DND-41 (cell line): ENCODE data around the gene TMEM86B.

ENCODE experiments used
- ATAC-seq: fragments of 200-7000 bp; cut with Tn5 transposase; 3 replicates; pipeline ENCODE4 v1.9.1; 2021; ENCODE audit warnings: low read depth; ENCODE audit not compliant: insufficient read depth
- DNase-seq: peaks from one replicate; pipeline ENCODE4 v3.0.0-alpha.2; 2020
- H2AFZ ChIP-seq: 2 replicates; pipeline ENCODE4 v1.6.0; 2012; ENCODE audit warnings: low read depth, low read length
- H3K27ac ChIP-seq: 2 replicates; pipeline ENCODE4 v1.5.1; 2012; ENCODE audit warnings: low read length, inconsistent platforms
- H3K27me3 ChIP-seq: fragments of 200-600 bp; sonication (generic); 2 replicates; pipeline ENCODE4 v1.6.0; 2012; ENCODE audit warnings: low read length, mild to moderate bottlenecking, inconsistent platforms; ENCODE audit not compliant: insufficient read depth, poor library complexity
- H3K36me3 ChIP-seq: 2 replicates; pipeline ENCODE4 v1.5.1; 2012; ENCODE audit warnings: low read length, inconsistent platforms; ENCODE audit not compliant: insufficient read depth
- H3K4me1 ChIP-seq: 2 replicates; pipeline ENCODE4 v1.5.1; 2012; ENCODE audit warnings: mild to moderate bottlenecking, low read length; ENCODE audit not compliant: insufficient read depth
- H3K4me2 ChIP-seq: 2 replicates; pipeline ENCODE4 v1.6.0; 2012; ENCODE audit warnings: mild to moderate bottlenecking, moderate library complexity, low read length, inconsistent platforms; ENCODE audit not compliant: insufficient read depth
- H3K4me3 ChIP-seq, 2 experiments: fragments of 200-600 bp in 1 of 2; shearing (Covaris generic) in 1 of 2; 2 replicates each; pipeline ENCODE4 v1.5.1; 2012 to 2016; ENCODE audit warnings: inconsistent platforms in 2 of 2, low read length in 2 of 2, mild to moderate bottlenecking in 2 of 2, low read depth in 1 of 2, moderate library complexity in 1 of 2
- H3K79me2 ChIP-seq: 2 replicates; pipeline ENCODE4 v1.6.0; 2012; ENCODE audit warnings: low read length, inconsistent platforms; ENCODE audit not compliant: insufficient read depth
- H3K9ac ChIP-seq: 2 replicates; pipeline ENCODE4 v1.6.0; 2012; ENCODE audit warnings: low read depth, mild to moderate bottlenecking, inconsistent platforms, low read length, moderate library complexity
- H3K9me3 ChIP-seq: 2 replicates; pipeline ENCODE4 v1.5.1; 2012; ENCODE audit warnings: low read length, moderate library complexity, mild to moderate bottlenecking, inconsistent platforms; ENCODE audit not compliant: insufficient read depth, severe bottlenecking
- H4K20me1 ChIP-seq: 2 replicates; pipeline ENCODE4 v1.6.0; 2012; ENCODE audit warnings: low read length; ENCODE audit not compliant: insufficient read depth
- CTCF ChIP-seq: IDR thresholded peaks from 2 replicates; pipeline ENCODE4 v1.5.1; 2012; ENCODE audit warnings: borderline replicate concordance, low read length, moderate library complexity, mild to moderate bottlenecking; ENCODE audit not compliant: poor library complexity, severe bottlenecking; ENCODE audit errors: extremely low read depth
- EZH2 ChIP-seq: IDR thresholded peaks from 3 replicates; pipeline ENCODE4 v1.6.1; 2012; ENCODE audit warnings: borderline replicate concordance, low read depth, mild to moderate bottlenecking, moderate library complexity, low read length, inconsistent platforms; ENCODE audit not compliant: severe bottlenecking

TMEM86B gene

GRCh38 chr19:55270172-55270942 lies 41.8 kb upstream of the TMEM86B start:
- Histone ChIP-seq H3K4me1 (no peaks in the 10 kb centered on the region), H3K27me3 (no peaks in the 10 kb centered on the region), H3K9ac (no peak overlapping the region), H4K20me1 (peaks cover 2% of the 10 kb centered on the region), H3K79me2 (peaks cover 6% of the 10 kb centered on the region; the same call in 1 of the 2 replicates), H2AFZ (no peak overlapping the region), H3K4me3 (no peak overlapping the region), H3K4me2 (no peak overlapping the region), H3K36me3 (peaks cover 53% of the 10 kb centered on the region), H3K27ac (no peak overlapping the region), H3K9me3 (no peaks in the 10 kb centered on the region)
- no peak for ATAC-seq
- TF ChIP-seq CTCF = no peak
- TF ChIP-seq EZH2 = no peak
- DNase-seq = no peak

- H3K36me3 ChIP-seq = peaks cover 43% of the 10 kb centered on the region
- H3K4me2 ChIP-seq = no peak overlapping the region
- H3K4me1 ChIP-seq = no peaks in the 10 kb centered on the region
- H4K20me1 ChIP-seq = peaks cover 2% of the 10 kb centered on the region
- no peaks in the 10 kb centered on the region for H3K27me3 ChIP-seq
- H3K27ac ChIP-seq = no peak overlapping the region
- ATAC-seq (no peak), DNase-seq (no peak)
- TF ChIP-seq EZH2 (no peak), CTCF (no peak)
- H3K9ac ChIP-seq = no peak overlapping the region
- H3K4me3 ChIP-seq = no peak overlapping the region
- H3K79me2 ChIP-seq = peaks cover 6% of the 10 kb centered on the region; the same call in 1 of the 2 replicates
- H3K9me3 ChIP-seq = no peaks in the 10 kb centered on the region
- no peak overlapping the region for H2AFZ ChIP-seq
These were observed 40.7 kb upstream of the TMEM86B start for GRCh38 chr19:55269299-55269698.

GRCh38 chr19:55266840-55267239 lies 38.3 kb upstream of the TMEM86B start:
- peaks cover 25% of the 10 kb centered on the region for H3K36me3 ChIP-seq
- H3K9me3 ChIP-seq = no peaks in the 10 kb centered on the region
- no peak for DNase-seq
- TF ChIP-seq CTCF (no peak), EZH2 (no peak)
- peaks cover 2% of the 10 kb centered on the region for H4K20me1 ChIP-seq
- ATAC-seq = no peak
- H3K4me2 ChIP-seq = no peak overlapping the region
- H3K27ac ChIP-seq = no peak overlapping the region
- H3K79me2 ChIP-seq = peaks cover 6% of the 10 kb centered on the region; the same call in 1 of the 2 replicates
- H2AFZ ChIP-seq = no peak overlapping the region
- no peak overlapping the region for H3K9ac ChIP-seq
- H3K27me3 ChIP-seq = no peaks in the 10 kb centered on the region
- H3K4me3 ChIP-seq = no peak overlapping the region
- no peaks in the 10 kb centered on the region for H3K4me1 ChIP-seq

- no peaks in the 10 kb centered on the region for H3K27me3 ChIP-seq
- H3K4me1 ChIP-seq = no peaks in the 10 kb centered on the region
- peaks cover 6% of the 10 kb centered on the region; the same call in 1 of the 2 replicates for H3K79me2 ChIP-seq
- TF ChIP-seq EZH2 (no peak), CTCF (no peak)
- no peak for DNase-seq
- no peak overlapping the region for H3K4me2 ChIP-seq
- no peaks in the 10 kb centered on the region for H3K9me3 ChIP-seq
- H2AFZ ChIP-seq = no peak overlapping the region
- no peak for ATAC-seq
- no peak overlapping the region for H3K4me3 ChIP-seq
- H4K20me1 ChIP-seq = peaks cover under 1% of the 10 kb centered on the region
- peaks cover 20% of the 10 kb centered on the region for H3K36me3 ChIP-seq
- H3K9ac ChIP-seq = no peak overlapping the region
- no peak overlapping the region for H3K27ac ChIP-seq
These were observed 37.8 kb upstream of the TMEM86B start for GRCh38 chr19:55266404-55266803.
